Activated naive CD4-positive, alpha-beta T cell treated with anti-CD3 and anti-CD28 coated beads for 36 hours (primary cell): Measurements from ENCODE around the gene FGD6. TPM values are rescaled to one million over a fixed set of nuclear protein-coding genes. Genes with fewer than 3 reads are reported as not detected.

Experiments used
- CTCF ChIA-PET: fragments of 350-600 bp; sonication (Branson Sonifier 250); formaldehyde crosslinking; loops from one replicate; lab custom pipeline; 2021; ENCODE audit warnings: antibody characterized with exemption; lab: Charles Lee
- DNase-seq: peaks from one replicate; pipeline ENCODE4 v3.0.0-alpha.2; 2020
- H3K27ac Mint-ChIP-seq: one replicate; pipeline ENCODE4 v1.8.0; 2021; ENCODE audit warnings: mild to moderate bottlenecking, mixed read lengths
- H3K27me3 Mint-ChIP-seq: one replicate; pipeline ENCODE4 v1.8.0; 2021; ENCODE audit warnings: low read depth, mixed read lengths
- H3K36me3 Mint-ChIP-seq: one replicate; pipeline ENCODE4 v1.8.0; 2021; ENCODE audit warnings: low read depth, mixed read lengths
- H3K4me1 Mint-ChIP-seq: one replicate; pipeline ENCODE4 v1.8.0; 2021; ENCODE audit warnings: low read depth, mixed read lengths
- H3K4me3 Mint-ChIP-seq: one replicate; pipeline ENCODE4 v1.8.0; 2021; ENCODE audit warnings: mild to moderate bottlenecking, moderate library complexity, mixed read lengths
- H3K9me3 Mint-ChIP-seq: one replicate; pipeline ENCODE4 v1.8.0; 2021; ENCODE audit warnings: mixed read lengths
- intact Hi-C: fragments of 100-400 bp; cut with micrococcal nuclease; formaldehyde crosslinking; loops from one replicate; pipeline ENCODE4 v1.15.1; 2023
- total RNA-seq, 2 experiments: library from RNA; stranded (reverse); gene quantifications; one replicate each; pipeline ENCODE4 v1.2.3, GENCODE V29; 2021

FGD6 gene
- total RNA-seq, 2 experiments from 2014 or later, result 2.0 TPM

GRCh38 chr12:95055057-95055456 lies 162.2 kb downstream of the FGD6 start:
- no peak for DNase-seq
- no peak overlapping the region for H3K27ac Mint-ChIP-seq
- H3K4me3 Mint-ChIP-seq, result no peak overlapping the region
- H3K27me3 Mint-ChIP-seq, result no peaks in the 10 kb centered on the region
- no peaks in the 10 kb centered on the region for H3K9me3 Mint-ChIP-seq
- CTCF ChIA-PET, result no interaction called here
- H3K4me1 Mint-ChIP-seq, result no peaks in the 10 kb centered on the region
- peaks cover 18% of the 10 kb centered on the region for H3K36me3 Mint-ChIP-seq
- intact Hi-C loops, result no loop called here

GRCh38 chr12:95054206-95054605 lies 163.1 kb downstream of the FGD6 start:
- DNase-seq, result no peak
- H3K9me3 Mint-ChIP-seq, result no peaks in the 10 kb centered on the region
- no peak overlapping the region for H3K4me3 Mint-ChIP-seq
- no peaks in the 10 kb centered on the region for H3K4me1 Mint-ChIP-seq
- no peak overlapping the region for H3K27ac Mint-ChIP-seq
- intact Hi-C loops, result no loop called here
- H3K36me3 Mint-ChIP-seq, result peaks cover 21% of the 10 kb centered on the region
- CTCF ChIA-PET, result no interaction called here
- H3K27me3 Mint-ChIP-seq, result no peaks in the 10 kb centered on the region

GRCh38 chr12:95051241-95051640 lies 166.0 kb downstream of the FGD6 start:
- Mint-ChIP-seq H3K36me3 (peaks cover 22% of the 10 kb centered on the region), H3K4me3 (no peak overlapping the region), H3K4me1 (no peaks in the 10 kb centered on the region), H3K27ac (no peak overlapping the region), H3K9me3 (no peaks in the 10 kb centered on the region), H3K27me3 (no peaks in the 10 kb centered on the region)
- CTCF ChIA-PET, result no interaction called here
- no peak for DNase-seq
- intact Hi-C loops, result no loop called here

- H3K4me3 Mint-ChIP-seq, result no peak overlapping the region
- H3K27me3 Mint-ChIP-seq, result no peaks in the 10 kb centered on the region
- intact Hi-C loops, result no loop called here
- H3K27ac Mint-ChIP-seq, result no peak overlapping the region
- H3K9me3 Mint-ChIP-seq, result no peaks in the 10 kb centered on the region
- H3K4me1 Mint-ChIP-seq, result peaks cover 12% of the 10 kb centered on the region
- CTCF ChIA-PET, result no interaction called here
- H3K36me3 Mint-ChIP-seq, result peaks cover 24% of the 10 kb centered on the region
- DNase-seq, result no peak
These were observed 179.4 kb downstream of the FGD6 start for GRCh38 chr12:95037906-95038305.

- H3K27ac Mint-ChIP-seq, result no peak overlapping the region
These were observed 182.5 kb downstream of the FGD6 start for GRCh38 chr12:95034750-95035149.

More at GRCh38 chr12:95034750-95035149, 182.5 kb downstream of the FGD6 start:
- no peak for DNase-seq
- CTCF ChIA-PET, result interaction anchor here (0.9 kb wide), 1 partner anchor 38 kb away, joined by 3 read pairs; the partner anchor contains the start of gene NR2C1
- H3K4me1 Mint-ChIP-seq, result peaks cover 12% of the 10 kb centered on the region
- H3K9me3 Mint-ChIP-seq, result no peaks in the 10 kb centered on the region
- intact Hi-C loops, result no loop called here
- no peak overlapping the region for H3K4me3 Mint-ChIP-seq
- H3K27me3 Mint-ChIP-seq, result no peaks in the 10 kb centered on the region
- H3K36me3 Mint-ChIP-seq, result peaks cover 20% of the 10 kb centered on the region

Other genes with a start within 250 kb of the FGD6 start
- gene NDUFA12, start 213.8 kb downstream of the FGD6 start, total RNA-seq, result 100 to 1,000 TPM; 147 to 160 TPM
- 10 to 100 TPM; 19.8 to 24.6 TPM for gene NR2C1, start 143.8 kb downstream of the FGD6 start, total RNA-seq
- 10 to 100 TPM; 41.3 to 42.5 TPM for gene VEZT, start 340 bp upstream of the FGD6 start, total RNA-seq